ENCODE results near the gene ADAMTS12. TPM values are rescaled to one million over a fixed set of nuclear protein-coding genes. Genes with fewer than 3 reads are reported as not detected.

ADAMTS12 gene
- total RNA-seq, 1 donor = 6.9 TPM

GRCh38 chr5:33721491-33722200 lies 170.1 kb downstream of the ADAMTS12 start:
- Histone ChIP-seq H3K27me3 (ENCODE audit: insufficient read depth, low read length) (no peaks in the 10 kb centered on the region), H3K9me3 (ENCODE audit: low read depth, low read length) (no peaks in the 10 kb centered on the region), H2AFZ (ENCODE audit: low read length) (no peak overlapping the region), H3K4me2 (ENCODE audit: insufficient read depth, low read length) (peak overlapping the region; percentile 47), H3K4me3 (ENCODE audit: insufficient read depth, low read length) (peak overlapping the region; percentile 26), H3K79me2 (ENCODE audit: insufficient read depth, low read length) (no peaks in the 10 kb centered on the region), H3K36me3 (ENCODE audit: insufficient read depth, low read length) (no peaks in the 10 kb centered on the region), H3K27ac (ENCODE audit: low read depth, low read length) (peak overlapping the region; percentile 67), H3K4me1 (ENCODE audit: insufficient read depth, low read length) (peaks cover 25% of the 10 kb centered on the region), H4K20me1 (ENCODE audit: insufficient read depth, low read length) (no peaks in the 10 kb centered on the region)
- DNase-seq (ENCODE audit: insufficient read length, low spot score, missing footprints) = peak; percentile 8
- no peak for TF ChIP-seq CTCF (IDR thresholded peaks at IDR 0.05; ENCODE audit: extremely low read depth, low read depth, low read length)

GRCh38 chr5:33720176-33720575 lies 171.6 kb downstream of the ADAMTS12 start:
- Histone ChIP-seq H3K4me1 (ENCODE audit: insufficient read depth, low read length) (peaks cover 13% of the 10 kb centered on the region), H3K27me3 (ENCODE audit: insufficient read depth, low read length) (no peaks in the 10 kb centered on the region), H3K9me3 (ENCODE audit: low read depth, low read length) (no peaks in the 10 kb centered on the region), H3K79me2 (ENCODE audit: insufficient read depth, low read length) (no peaks in the 10 kb centered on the region), H3K4me3 (ENCODE audit: insufficient read depth, low read length) (no peak overlapping the region), H3K4me2 (ENCODE audit: insufficient read depth, low read length) (no peak overlapping the region), H3K36me3 (ENCODE audit: insufficient read depth, low read length) (no peaks in the 10 kb centered on the region), H3K27ac (ENCODE audit: low read depth, low read length) (no peak overlapping the region), H2AFZ (ENCODE audit: low read length) (no peak overlapping the region), H4K20me1 (ENCODE audit: insufficient read depth, low read length) (no peaks in the 10 kb centered on the region)
- DNase-seq (ENCODE audit: insufficient read length, low spot score, missing footprints) = no peak
- no peak for TF ChIP-seq CTCF (IDR thresholded peaks at IDR 0.05; ENCODE audit: extremely low read depth, low read depth, low read length)

- peaks cover 13% of the 10 kb centered on the region for H3K4me1 ChIP-seq (ENCODE audit: insufficient read depth, low read length)
These were observed 172.0 kb downstream of the ADAMTS12 start for GRCh38 chr5:33719769-33720168.

More at GRCh38 chr5:33719769-33720168, 172.0 kb downstream of the ADAMTS12 start:
- Histone ChIP-seq H3K4me3 (ENCODE audit: insufficient read depth, low read length) (no peak overlapping the region), H3K4me2 (ENCODE audit: insufficient read depth, low read length) (no peak overlapping the region), H4K20me1 (ENCODE audit: insufficient read depth, low read length) (no peaks in the 10 kb centered on the region), H3K36me3 (ENCODE audit: insufficient read depth, low read length) (no peaks in the 10 kb centered on the region), H2AFZ (ENCODE audit: low read length) (no peak overlapping the region), H3K27me3 (ENCODE audit: insufficient read depth, low read length) (no peaks in the 10 kb centered on the region), H3K27ac (ENCODE audit: low read depth, low read length) (no peak overlapping the region), H3K9me3 (ENCODE audit: low read depth, low read length) (no peaks in the 10 kb centered on the region), H3K79me2 (ENCODE audit: insufficient read depth, low read length) (no peaks in the 10 kb centered on the region)
- TF ChIP-seq CTCF (IDR thresholded peaks at IDR 0.05; ENCODE audit: extremely low read depth, low read depth, low read length) = no peak
- no peak for DNase-seq (ENCODE audit: insufficient read length, low spot score, missing footprints)
